GM18502 (cell line): ENCODE measurements around the gene APOBEC3A.

Experiments
- ATAC-seq: cut with Tn5 transposase; IDR thresholded peaks from one replicate; pipeline ENCODE4 v1.9.1; 2021; ENCODE audit warnings: mild to moderate bottlenecking; ENCODE audit not compliant: unreplicated experiment, poor library complexity

APOBEC3A gene

DNA sequence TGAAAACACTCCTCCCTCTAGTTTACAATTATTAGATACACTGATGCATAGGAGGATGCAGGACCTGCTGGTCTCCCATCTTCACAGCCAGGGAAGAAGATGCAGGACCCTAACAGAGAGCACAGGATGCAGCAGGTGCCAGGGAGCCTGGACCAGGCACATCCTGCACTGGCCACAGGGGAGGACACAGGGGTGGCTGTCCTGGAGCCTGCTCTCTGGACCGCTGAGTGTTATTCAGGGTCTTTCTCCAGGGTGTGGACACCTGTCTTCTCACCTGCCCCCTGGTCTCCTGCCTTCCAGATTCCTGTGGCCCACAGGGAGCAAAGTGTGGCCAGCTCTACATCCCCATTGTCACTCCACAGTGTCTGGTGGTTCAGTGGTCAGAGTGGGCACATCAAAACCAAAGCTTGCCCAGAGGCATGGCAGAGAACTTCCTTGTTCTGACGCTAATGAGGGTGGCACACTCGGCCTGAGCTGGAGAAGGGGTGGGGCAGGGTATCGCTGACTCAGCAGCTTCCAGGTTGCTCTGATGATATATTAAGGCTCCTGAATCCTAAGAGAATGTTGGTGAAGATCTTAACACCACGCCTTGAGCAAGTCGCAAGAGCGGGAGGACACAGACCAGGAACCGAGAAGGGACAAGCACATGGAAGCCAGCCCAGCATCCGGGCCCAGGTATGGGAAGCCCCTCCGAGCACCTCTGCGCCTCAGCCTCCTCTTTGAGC, at the start of gene APOBEC3A:
Gene APOBEC3A (plus strand): TSS at position 564 of the 725 bp plus-strand sequence. CDS start 83 bp downstream, at position 647.
- ATAC-seq: no peak

DNA sequence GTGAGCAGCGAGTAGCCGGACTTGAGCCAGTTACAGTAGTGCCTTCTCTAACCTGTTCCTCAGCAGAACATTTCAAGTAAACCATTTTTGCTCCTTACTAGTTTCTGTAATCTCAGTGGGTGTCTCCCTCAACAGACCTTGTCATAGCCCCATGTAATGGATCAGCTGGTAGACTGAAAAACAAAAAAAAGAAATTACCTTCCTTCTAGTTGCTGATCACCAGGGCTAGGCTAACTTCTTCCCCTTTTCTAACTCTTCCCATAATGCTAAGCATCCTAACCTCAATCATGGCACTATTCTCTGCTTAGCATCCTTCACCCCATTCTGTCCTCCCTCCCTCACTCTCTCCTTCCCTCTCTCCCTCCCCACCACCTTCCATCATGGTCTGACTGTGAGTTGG, 49.6 kb upstream of the APOBEC3A start:
- no peak for ATAC-seq

- ATAC-seq: no peak
These were observed 46.0 kb upstream of the APOBEC3A start for GRCh38 chr22:38911434-38911833.

GRCh38 chr22:38919631-38920190, 37.7 kb upstream of the APOBEC3A start:
- ATAC-seq: no peak

DNA sequence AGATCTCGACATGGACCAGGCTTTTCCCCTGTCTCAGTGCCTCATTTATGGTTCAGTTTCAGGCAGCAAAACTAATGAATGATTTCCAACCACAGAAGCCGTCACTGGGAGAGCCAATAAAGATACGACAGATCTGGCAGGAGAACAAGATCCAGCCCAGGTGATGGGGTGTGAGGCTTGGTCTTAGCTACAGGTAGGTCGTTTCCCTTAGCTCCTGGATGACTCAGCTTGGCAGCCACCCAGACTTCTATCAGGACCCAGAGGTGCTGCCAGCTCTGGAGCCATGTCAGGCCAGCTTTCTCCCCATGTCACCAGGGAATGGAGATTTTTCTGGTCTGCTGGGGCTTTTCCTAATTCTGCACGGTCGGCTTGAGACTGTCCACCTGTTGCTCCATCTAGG, 36.3 kb upstream of the APOBEC3A start:
- no peak for ATAC-seq

- ATAC-seq: no peak
These were observed 35.6 kb upstream of the APOBEC3A start for GRCh38 chr22:38921806-38922205.

DNA sequence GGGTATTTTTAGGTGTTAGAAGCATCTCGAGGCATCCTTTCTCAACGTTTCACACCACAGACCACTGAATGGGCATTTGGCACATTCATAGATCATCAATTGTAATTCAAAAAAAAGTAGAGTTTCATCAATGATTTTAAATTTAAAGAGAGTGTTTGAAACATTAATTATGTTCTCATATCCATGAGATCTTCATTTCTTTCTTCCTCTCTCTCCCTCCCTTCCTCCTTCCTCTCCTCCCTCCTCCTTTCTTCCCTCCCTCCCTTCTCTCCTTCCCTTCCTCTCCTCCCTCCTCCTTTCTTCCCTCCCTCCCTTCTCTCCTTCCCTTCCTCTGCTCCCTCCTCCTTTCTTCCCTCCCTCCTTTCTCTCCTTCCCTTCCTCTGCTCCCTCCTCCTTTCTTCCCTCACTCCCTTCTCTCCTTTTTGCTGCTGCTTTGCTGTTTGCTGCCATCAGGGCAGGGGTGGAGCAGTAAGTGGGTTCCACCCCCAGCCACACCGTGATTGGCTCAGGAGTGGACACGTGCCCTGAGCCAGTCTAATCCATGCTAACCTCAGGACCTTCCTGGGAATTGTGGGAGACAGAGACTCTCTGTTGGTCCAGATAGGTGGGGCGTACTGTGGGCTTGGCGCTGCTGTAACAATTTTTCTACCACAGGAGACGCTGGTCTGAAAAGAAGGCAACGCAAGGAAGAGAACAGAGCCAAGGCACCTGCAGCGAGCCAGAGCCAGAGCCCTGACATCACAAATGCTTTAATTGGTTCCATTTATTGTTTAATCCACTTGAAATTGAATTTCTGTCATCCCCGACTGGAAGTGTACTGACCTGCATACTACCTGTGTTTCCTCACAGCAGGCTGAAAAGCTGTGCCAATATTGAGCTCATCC, 33.7 kb upstream of the APOBEC3A start:
- ATAC-seq: no peak

DNA sequence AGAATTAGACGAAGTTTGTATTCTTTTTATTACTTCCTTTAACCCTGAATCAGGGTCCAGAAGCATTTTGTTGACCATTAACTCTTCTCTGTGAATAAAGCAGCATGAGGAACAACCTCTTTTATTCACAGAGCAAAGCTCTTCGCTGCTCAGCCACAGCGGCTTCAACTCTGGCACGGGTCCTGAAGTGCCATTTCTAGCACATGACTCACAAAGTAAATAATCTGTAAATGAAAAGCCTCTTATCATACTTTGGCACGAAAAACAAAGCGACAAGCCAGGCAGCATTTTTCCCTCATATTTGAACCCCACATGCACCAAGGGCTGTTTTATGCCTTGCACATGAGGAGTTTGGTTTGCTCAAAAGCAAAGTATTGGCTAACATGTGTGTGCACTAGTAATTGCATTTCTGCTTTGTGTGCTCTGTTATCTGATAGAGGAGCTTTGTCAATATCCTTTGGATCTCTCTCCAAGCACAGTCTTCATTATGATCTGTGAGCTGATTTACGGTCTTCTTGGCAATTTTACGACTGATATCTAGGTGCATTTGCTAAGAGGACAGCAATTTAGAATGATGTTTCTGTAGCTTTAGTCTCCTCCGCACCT, 33.0 kb upstream of the APOBEC3A start:
- no peak for ATAC-seq

- no peak for ATAC-seq
These were observed 31.8 kb upstream of the APOBEC3A start for GRCh38 chr22:38925571-38926041.

- no peak for ATAC-seq
These were observed 30.2 kb upstream of the APOBEC3A start for GRCh38 chr22:38927033-38927781.

- no peak for ATAC-seq
These were observed 26.9 kb upstream of the APOBEC3A start for GRCh38 chr22:38930512-38930911.

DNA sequence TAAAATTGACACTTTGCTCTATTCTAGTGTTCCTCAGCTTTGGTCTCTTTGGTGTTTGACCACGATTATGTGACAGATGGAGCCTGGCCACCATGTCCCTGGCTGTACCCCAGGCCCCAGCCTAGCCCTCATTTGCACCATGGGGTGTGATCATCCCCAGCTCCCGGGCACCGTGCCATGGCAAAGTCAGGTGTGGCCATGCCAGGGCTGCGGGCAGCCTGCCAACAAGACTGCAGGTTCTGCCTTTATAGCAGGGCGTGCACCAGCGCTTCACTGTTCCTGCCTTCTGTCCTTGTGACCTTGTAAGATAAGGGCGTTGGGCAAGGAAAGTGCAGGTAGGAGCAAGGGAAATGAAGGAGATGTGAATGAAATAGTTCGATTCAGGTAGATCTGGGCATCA, 22.4 kb upstream of the APOBEC3A start:
- ATAC-seq: no peak

DNA sequence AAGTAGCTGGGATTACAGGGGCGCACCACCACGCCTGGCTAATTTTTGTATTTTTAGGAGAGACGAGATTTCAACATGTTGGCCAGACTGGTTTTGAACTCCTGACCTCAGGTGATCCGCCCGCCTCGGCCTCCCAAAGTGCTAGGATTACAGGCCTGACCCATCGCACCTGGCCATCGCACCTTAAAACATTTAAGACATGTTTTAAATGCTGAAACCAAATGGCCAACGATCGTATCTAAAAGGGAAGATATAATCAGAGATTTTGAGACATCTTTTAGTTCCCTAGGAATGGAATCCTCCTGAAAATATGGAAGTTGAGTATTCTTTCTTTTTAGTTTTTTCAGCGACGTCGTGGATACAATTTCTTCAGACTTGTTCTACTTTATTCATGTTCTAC, 21.8 kb upstream of the APOBEC3A start:
- ATAC-seq: no peak

DNA sequence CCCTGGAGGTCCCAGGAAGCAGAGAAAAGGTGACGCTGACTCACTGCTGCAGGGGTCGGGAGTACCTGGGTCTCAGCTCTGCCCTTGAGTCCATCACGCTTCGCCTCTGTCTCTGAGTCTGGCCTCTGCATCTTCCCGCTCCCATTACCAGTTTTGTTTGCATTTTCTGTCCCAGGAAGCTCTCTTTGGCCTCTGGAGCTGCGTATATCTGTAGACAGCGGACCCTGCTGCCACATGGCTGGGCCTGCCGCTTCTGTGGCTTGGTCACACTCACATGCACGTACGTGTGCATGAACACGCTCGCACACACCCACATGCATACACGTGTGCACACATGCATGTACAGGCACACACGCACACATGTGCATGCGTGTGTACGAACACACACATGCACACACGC, 20.8 kb upstream of the APOBEC3A start:
- ATAC-seq: no peak

- no peak for ATAC-seq
These were observed 20.4 kb upstream of the APOBEC3A start for GRCh38 chr22:38937036-38937435.

GRCh38 chr22:38937541-38937940, 19.9 kb upstream of the APOBEC3A start:
- no peak for ATAC-seq

- ATAC-seq: no peak
These were observed 19.2 kb upstream of the APOBEC3A start for GRCh38 chr22:38938221-38938620.

- ATAC-seq: no peak
These were observed 18.5 kb upstream of the APOBEC3A start for GRCh38 chr22:38938925-38939324.

GRCh38 chr22:38940811-38941384, 16.5 kb upstream of the APOBEC3A start:
- ATAC-seq: no peak
